Measurements from ENCODE around the gene BTNL8.

The BTNL8 gene

GRCh38 chr5:180873615-180874520, 25.1 kb upstream of the BTNL8 start:
- H3K36me3 ChIP-seq (ENCODE audit: control insufficient read depth in 1 of 2, insufficient read depth in 2 of 2, low read depth in 1 of 2, low read length in 2 of 2): no peaks in the 10 kb centered on the region
- H2AFZ ChIP-seq (ENCODE audit: low read depth, low read length): no peak overlapping the region
- no peak overlapping the region for H3K4me2 ChIP-seq (ENCODE audit: low read length, poor library complexity, severe bottlenecking)
- peak; percentile 35 for DNase-seq
- H3K14ac ChIP-seq (ENCODE audit: low read length in 2 of 2): no peak overlapping the region
- H3K79me1 ChIP-seq (replicated peaks; ENCODE audit: low read length, poor library complexity, severe bottlenecking): no peaks in the 10 kb centered on the region
- no peak overlapping the region for H3K18ac ChIP-seq (ENCODE audit: low read depth in 1 of 2, low read length in 2 of 2)
- no peak overlapping the region for H3K27ac ChIP-seq (ENCODE audit: low read length, poor library complexity, severe bottlenecking)
- no peak overlapping the region for H4K8ac ChIP-seq (ENCODE audit: low read length)
- H3K9ac ChIP-seq (ENCODE audit: low read length): no peak overlapping the region
- no peak overlapping the region for H2BK5ac ChIP-seq (ENCODE audit: low read depth, low read length, poor library complexity, severe bottlenecking)
- H3K9me3 ChIP-seq (ENCODE audit: control insufficient read depth, low read length): no peaks in the 10 kb centered on the region
- no peak overlapping the region for H2BK12ac ChIP-seq (ENCODE audit: low read length in 2 of 2)
- no peak overlapping the region for H2BK15ac ChIP-seq (ENCODE audit: low read depth, poor library complexity, severe bottlenecking)
- H4K91ac ChIP-seq (ENCODE audit: low read length): no peak overlapping the region
- H3K4me1 ChIP-seq (ENCODE audit: control insufficient read depth, insufficient read depth, low read depth, low read length): no peaks in the 10 kb centered on the region
- H3K4ac ChIP-seq (ENCODE audit: low read depth in 1 of 2, low read length in 2 of 2): no peak overlapping the region
- H2AK5ac ChIP-seq (ENCODE audit: low read length, severe bottlenecking): no peak overlapping the region
- no peak overlapping the region for H2BK120ac ChIP-seq (ENCODE audit: low read depth, low read length)
- 76% methylated on average over 13 of the region's 13 CpGs for WGBS
- H3K4me3 ChIP-seq (ENCODE audit: insufficient read depth in 1 of 2, low read depth in 1 of 2, low read length in 2 of 2): no peak overlapping the region
- H3K23ac ChIP-seq (ENCODE audit: low read length in 2 of 2): no peak overlapping the region
- peaks cover 4 to 13% of the 10 kb centered on the region in 2 experiments for H3K27me3 ChIP-seq (ENCODE audit: control insufficient read depth in 1 of 2, insufficient read depth in 1 of 2, low read length in 2 of 2)

- Histone ChIP-seq H3K14ac (ENCODE audit: low read length in 2 of 2) (no peak overlapping the region), H4K91ac (ENCODE audit: low read length) (no peak overlapping the region), H3K36me3 (ENCODE audit: control insufficient read depth in 1 of 2, insufficient read depth in 2 of 2, low read depth in 1 of 2, low read length in 2 of 2) (no peaks in the 10 kb centered on the region), H2AFZ (ENCODE audit: low read depth, low read length) (no peak overlapping the region), H3K18ac (ENCODE audit: low read depth in 1 of 2, low read length in 2 of 2) (no peak overlapping the region), H3K79me1 (replicated peaks; ENCODE audit: low read length, poor library complexity, severe bottlenecking) (no peaks in the 10 kb centered on the region), H2BK15ac (ENCODE audit: low read depth, poor library complexity, severe bottlenecking) (no peak overlapping the region), H3K23ac (ENCODE audit: low read length in 2 of 2) (no peak overlapping the region), H3K27me3 (ENCODE audit: control insufficient read depth in 1 of 2, insufficient read depth in 1 of 2, low read length in 2 of 2) (peaks cover 3 to 12% of the 10 kb centered on the region in 2 experiments), H4K8ac (ENCODE audit: low read length) (no peak overlapping the region), H3K4me3 (ENCODE audit: insufficient read depth in 1 of 2, low read depth in 1 of 2, low read length in 2 of 2) (no peak overlapping the region), H3K9me3 (ENCODE audit: control insufficient read depth, low read length) (no peaks in the 10 kb centered on the region), H3K4ac (ENCODE audit: low read depth in 1 of 2, low read length in 2 of 2) (no peak overlapping the region), H3K4me1 (ENCODE audit: control insufficient read depth, insufficient read depth, low read depth, low read length) (no peaks in the 10 kb centered on the region), H3K4me2 (ENCODE audit: low read length, poor library complexity, severe bottlenecking) (no peak overlapping the region), H2BK12ac (ENCODE audit: low read length in 2 of 2) (no peak overlapping the region), H2AK5ac (ENCODE audit: low read length, severe bottlenecking) (no peak overlapping the region), H3K27ac (ENCODE audit: low read length, poor library complexity, severe bottlenecking) (no peak overlapping the region), H3K9ac (ENCODE audit: low read length) (no peak overlapping the region), H2BK120ac (ENCODE audit: low read depth, low read length) (no peak overlapping the region), H2BK5ac (ENCODE audit: low read depth, low read length, poor library complexity, severe bottlenecking) (no peak overlapping the region)
- 71% methylated on average over 10 of the region's 12 CpGs for WGBS
- no peak for DNase-seq
These were observed 24.0 kb upstream of the BTNL8 start for GRCh38 chr5:180874804-180875582.

- WGBS: 68% methylated on average over 10 of the region's 10 CpGs
These were observed 23.0 kb upstream of the BTNL8 start for GRCh38 chr5:180875860-180876426.

More at GRCh38 chr5:180875860-180876426, 23.0 kb upstream of the BTNL8 start:
- H4K8ac ChIP-seq (ENCODE audit: low read length): no peak overlapping the region
- H2BK120ac ChIP-seq (ENCODE audit: low read depth, low read length): no peak overlapping the region
- H2BK5ac ChIP-seq (ENCODE audit: low read depth, low read length, poor library complexity, severe bottlenecking): no peak overlapping the region
- no peak overlapping the region for H3K9ac ChIP-seq (ENCODE audit: low read length)
- H3K36me3 ChIP-seq (ENCODE audit: control insufficient read depth in 1 of 2, insufficient read depth in 2 of 2, low read depth in 1 of 2, low read length in 2 of 2): no peaks in the 10 kb centered on the region
- H2AFZ ChIP-seq (ENCODE audit: low read depth, low read length): no peak overlapping the region
- no peak overlapping the region for H3K18ac ChIP-seq (ENCODE audit: low read depth in 1 of 2, low read length in 2 of 2)
- H3K4me1 ChIP-seq (ENCODE audit: control insufficient read depth, insufficient read depth, low read depth, low read length): no peaks in the 10 kb centered on the region
- no peak overlapping the region for H3K14ac ChIP-seq (ENCODE audit: low read length in 2 of 2)
- H3K27me3 ChIP-seq (ENCODE audit: control insufficient read depth in 1 of 2, insufficient read depth in 1 of 2, low read length in 2 of 2): peaks cover 0 to 4% of the 10 kb centered on the region in 2 experiments
- no peaks in the 10 kb centered on the region for H3K9me3 ChIP-seq (ENCODE audit: control insufficient read depth, low read length)
- no peak overlapping the region for H3K27ac ChIP-seq (ENCODE audit: low read length, poor library complexity, severe bottlenecking)
- no peak overlapping the region for H3K4me2 ChIP-seq (ENCODE audit: low read length, poor library complexity, severe bottlenecking)
- H3K4ac ChIP-seq (ENCODE audit: low read depth in 1 of 2, low read length in 2 of 2): no peak overlapping the region
- no peak for DNase-seq
- no peak overlapping the region for H2AK5ac ChIP-seq (ENCODE audit: low read length, severe bottlenecking)
- no peaks in the 10 kb centered on the region for H3K79me1 ChIP-seq (replicated peaks; ENCODE audit: low read length, poor library complexity, severe bottlenecking)
- H3K4me3 ChIP-seq (ENCODE audit: insufficient read depth in 1 of 2, low read depth in 1 of 2, low read length in 2 of 2): no peak overlapping the region
- H4K91ac ChIP-seq (ENCODE audit: low read length): no peak overlapping the region
- no peak overlapping the region for H2BK15ac ChIP-seq (ENCODE audit: low read depth, poor library complexity, severe bottlenecking)
- H2BK12ac ChIP-seq (ENCODE audit: low read length in 2 of 2): no peak overlapping the region
- no peak overlapping the region for H3K23ac ChIP-seq (ENCODE audit: low read length in 2 of 2)

Measured in mesenchymal stem cell (in vitro differentiated cells and primary cell).